ENCODE measurements around the gene RAD51B.

RAD51B gene

GRCh38 chr14:68539241-68539737 is 719.7 kb downstream of the RAD51B start:
- FAIRE-seq (no peak), DNase-seq (ENCODE audit: insufficient read length) (no peak)
- TF ChIP-seq TAF1 (IDR thresholded peaks at IDR 0.05; ENCODE audit: borderline replicate concordance, low read depth, low read length) (no peak), POLR2A (IDR thresholded peaks at IDR 0.05; ENCODE audit: low read depth, low read length) (no peak), POLR2AphosphoS5 (IDR thresholded peaks at IDR 0.05; ENCODE audit: low read depth, low read length) (no peak)

DNA sequence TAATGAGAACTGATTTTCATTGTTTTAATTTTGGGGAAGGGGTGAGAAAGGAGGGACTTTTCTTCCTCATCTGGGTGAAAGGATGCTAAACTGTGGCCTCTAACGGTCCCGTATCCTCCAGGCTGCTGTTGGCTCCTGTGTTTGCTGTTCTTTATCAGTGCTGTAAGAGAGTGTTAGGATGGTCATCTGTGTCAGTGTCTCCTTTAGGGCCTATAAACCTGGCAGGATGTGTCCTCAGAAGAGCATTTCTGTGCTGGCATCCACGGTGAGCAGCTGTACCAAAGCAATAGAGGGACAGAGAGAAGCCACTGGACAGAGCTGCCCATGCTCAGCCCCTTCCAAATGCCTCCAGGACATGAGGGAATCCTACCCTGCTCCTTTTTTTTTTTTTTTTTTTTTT is 720.2 kb downstream of the RAD51B start:
- FAIRE-seq (no peak), DNase-seq (ENCODE audit: insufficient read length) (no peak)
- TF ChIP-seq POLR2AphosphoS5 (IDR thresholded peaks at IDR 0.05; ENCODE audit: low read depth, low read length) (no peak), TAF1 (IDR thresholded peaks at IDR 0.05; ENCODE audit: borderline replicate concordance, low read depth, low read length) (no peak), POLR2A (IDR thresholded peaks at IDR 0.05; ENCODE audit: low read depth, low read length) (no peak)

DNA sequence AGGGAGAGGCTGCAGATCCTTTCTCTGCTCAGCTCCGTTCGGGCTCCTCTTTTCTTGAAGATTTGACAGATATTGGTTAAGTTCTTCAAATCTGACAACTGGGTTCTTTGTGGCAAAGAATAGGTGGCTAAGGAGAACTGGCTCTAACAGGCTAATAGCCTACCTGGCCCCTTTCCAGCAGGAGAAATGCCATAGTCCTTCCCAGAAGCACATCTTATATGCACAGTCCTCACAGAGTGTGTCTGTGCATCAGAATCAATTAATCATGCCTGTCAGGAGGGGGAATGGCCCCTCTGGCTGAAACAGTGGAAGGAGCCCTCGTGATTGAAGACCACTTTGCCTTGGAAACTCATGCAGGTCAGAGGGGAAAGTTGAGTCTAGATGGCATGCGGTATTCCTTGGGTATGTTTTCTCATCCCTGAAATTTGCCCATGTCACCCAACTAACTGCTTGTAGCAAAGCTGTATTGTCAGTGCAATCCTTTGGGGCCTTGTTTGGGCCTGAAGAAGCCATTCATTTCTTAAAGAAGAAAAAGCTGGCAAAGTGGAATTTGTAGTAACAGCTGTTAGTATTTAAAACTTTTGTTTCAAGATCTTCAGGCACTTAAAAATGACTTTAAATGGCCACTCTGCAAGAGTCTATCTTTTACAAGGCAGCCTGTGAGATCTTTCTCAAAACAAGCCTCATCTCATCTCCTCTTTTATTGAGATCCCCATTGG is 721.8 kb downstream of the RAD51B start:
- FAIRE-seq: no peak

GRCh38 chr14:68542346-68542745 is 722.8 kb downstream of the RAD51B start:
- DNase-seq (ENCODE audit: insufficient read length) (no peak), FAIRE-seq (no peak)
- TF ChIP-seq POLR2AphosphoS5 (IDR thresholded peaks at IDR 0.05; ENCODE audit: low read depth, low read length) (no peak), POLR2A (IDR thresholded peaks at IDR 0.05; ENCODE audit: low read depth, low read length) (no peak), TAF1 (IDR thresholded peaks at IDR 0.05; ENCODE audit: borderline replicate concordance, low read depth, low read length) (no peak)

More for the DNA sequence above, 721.8 kb downstream of the RAD51B start:
- TF ChIP-seq POLR2AphosphoS5 (IDR thresholded peaks at IDR 0.05; ENCODE audit: low read depth, low read length): no peak
- TF ChIP-seq TAF1 (IDR thresholded peaks at IDR 0.05; ENCODE audit: borderline replicate concordance, low read depth, low read length): no peak
- no peak for TF ChIP-seq POLR2A (IDR thresholded peaks at IDR 0.05; ENCODE audit: low read depth, low read length)
- no peak for DNase-seq (ENCODE audit: insufficient read length)

DNA sequence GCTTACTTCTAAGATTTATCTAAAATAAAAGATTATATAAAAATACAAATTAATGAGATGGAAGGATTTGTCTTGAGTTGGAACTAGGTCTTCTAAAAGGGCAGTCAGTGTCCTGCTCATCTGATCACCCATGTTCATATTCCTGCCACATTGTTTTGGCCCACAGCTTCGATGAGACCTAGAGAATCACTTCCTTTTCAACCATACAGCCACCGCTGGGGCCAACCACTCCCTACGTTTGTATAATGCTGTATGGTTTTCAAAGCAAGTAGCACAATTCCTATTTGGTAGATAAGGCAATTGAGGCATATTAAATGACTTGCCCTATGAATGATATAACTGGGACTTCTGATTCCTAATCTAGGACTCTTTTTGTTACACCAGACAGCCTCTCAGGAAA is 723.9 kb downstream of the RAD51B start:
- TF ChIP-seq POLR2AphosphoS5 (IDR thresholded peaks at IDR 0.05; ENCODE audit: low read depth, low read length): no peak
- TF ChIP-seq POLR2A (IDR thresholded peaks at IDR 0.05; ENCODE audit: low read depth, low read length): no peak
- TF ChIP-seq TAF1 (IDR thresholded peaks at IDR 0.05; ENCODE audit: borderline replicate concordance, low read depth, low read length): no peak
- DNase-seq (ENCODE audit: insufficient read length) (no peak), FAIRE-seq (no peak)

- FAIRE-seq (no peak), DNase-seq (ENCODE audit: insufficient read length) (no peak)
- TF ChIP-seq POLR2AphosphoS5 (IDR thresholded peaks at IDR 0.05; ENCODE audit: low read depth, low read length) (no peak), POLR2A (IDR thresholded peaks at IDR 0.05; ENCODE audit: low read depth, low read length) (no peak), TAF1 (IDR thresholded peaks at IDR 0.05; ENCODE audit: borderline replicate concordance, low read depth, low read length) (no peak)
Measured at GRCh38 chr14:68544081-68544892, 724.7 kb downstream of the RAD51B start.

DNA sequence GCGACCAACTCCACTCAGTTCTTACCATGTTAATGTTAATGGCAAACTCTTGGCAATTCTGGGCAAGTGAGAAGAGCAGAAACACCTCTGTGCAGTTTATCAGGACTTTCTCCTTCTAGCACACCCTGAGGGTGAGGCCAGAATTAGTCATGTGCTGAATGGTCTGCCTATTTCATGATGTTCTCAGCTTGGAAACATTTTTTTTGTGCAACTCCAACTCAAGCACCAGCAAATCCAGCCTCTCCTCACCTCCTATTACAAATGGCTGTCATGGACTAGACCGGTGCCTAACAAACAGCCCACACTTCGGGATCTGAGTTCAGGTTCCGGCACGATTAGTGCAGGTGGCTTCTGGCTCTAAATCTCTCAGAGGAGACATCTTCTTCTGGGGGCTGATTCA is 727.3 kb downstream of the RAD51B start:
- FAIRE-seq (no peak), DNase-seq (ENCODE audit: insufficient read length) (no peak)
- TF ChIP-seq POLR2AphosphoS5 (IDR thresholded peaks at IDR 0.05; ENCODE audit: low read depth, low read length) (no peak), TAF1 (IDR thresholded peaks at IDR 0.05; ENCODE audit: borderline replicate concordance, low read depth, low read length) (no peak), POLR2A (IDR thresholded peaks at IDR 0.05; ENCODE audit: low read depth, low read length) (no peak)

DNA sequence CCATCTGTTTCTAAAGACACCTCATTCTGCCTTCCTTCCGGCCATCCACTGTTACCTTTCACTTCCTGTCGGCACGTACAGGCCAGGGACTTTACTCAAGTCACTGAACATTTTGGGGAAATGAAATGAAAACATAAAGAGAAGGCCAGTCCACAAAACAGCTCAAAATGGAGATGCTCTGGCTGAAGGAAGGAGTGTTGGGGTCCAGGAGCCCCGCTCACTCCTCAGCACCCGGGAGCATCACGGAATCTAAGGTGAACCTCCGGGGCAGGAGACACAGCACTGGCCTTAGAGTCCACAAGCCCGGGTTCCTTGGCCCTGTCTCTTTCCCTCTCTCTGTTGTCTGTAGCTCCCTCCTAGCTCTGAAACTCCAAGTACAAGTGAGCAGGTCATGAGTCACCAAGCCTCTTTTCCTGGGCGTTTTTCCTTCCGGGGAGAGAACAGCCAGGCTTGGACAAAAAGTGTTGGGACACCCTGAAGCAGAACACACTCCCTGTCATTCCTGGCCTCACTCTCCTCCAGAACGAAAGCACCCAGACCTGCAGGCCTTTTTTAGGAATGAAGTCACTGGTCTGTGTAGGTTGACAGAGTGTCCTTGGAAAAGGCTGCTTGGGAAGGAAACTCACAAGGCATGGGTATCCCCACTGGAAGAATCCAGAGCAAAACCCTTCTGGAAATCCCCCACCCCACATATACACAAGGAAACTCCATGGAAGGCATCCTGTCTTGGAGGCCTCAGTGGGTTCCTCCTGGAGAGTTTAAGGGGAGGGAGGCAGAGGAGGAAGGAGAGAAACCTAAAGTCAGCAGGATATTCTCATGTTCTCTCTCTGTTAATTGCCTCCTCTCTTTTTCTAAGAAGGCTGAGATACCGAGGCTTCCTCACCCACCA is 728.0 kb downstream of the RAD51B start:
- FAIRE-seq (no peak), DNase-seq (ENCODE audit: insufficient read length) (no peak)
- no peak for TF ChIP-seq TAF1 (IDR thresholded peaks at IDR 0.05; ENCODE audit: borderline replicate concordance, low read depth, low read length)

DNA sequence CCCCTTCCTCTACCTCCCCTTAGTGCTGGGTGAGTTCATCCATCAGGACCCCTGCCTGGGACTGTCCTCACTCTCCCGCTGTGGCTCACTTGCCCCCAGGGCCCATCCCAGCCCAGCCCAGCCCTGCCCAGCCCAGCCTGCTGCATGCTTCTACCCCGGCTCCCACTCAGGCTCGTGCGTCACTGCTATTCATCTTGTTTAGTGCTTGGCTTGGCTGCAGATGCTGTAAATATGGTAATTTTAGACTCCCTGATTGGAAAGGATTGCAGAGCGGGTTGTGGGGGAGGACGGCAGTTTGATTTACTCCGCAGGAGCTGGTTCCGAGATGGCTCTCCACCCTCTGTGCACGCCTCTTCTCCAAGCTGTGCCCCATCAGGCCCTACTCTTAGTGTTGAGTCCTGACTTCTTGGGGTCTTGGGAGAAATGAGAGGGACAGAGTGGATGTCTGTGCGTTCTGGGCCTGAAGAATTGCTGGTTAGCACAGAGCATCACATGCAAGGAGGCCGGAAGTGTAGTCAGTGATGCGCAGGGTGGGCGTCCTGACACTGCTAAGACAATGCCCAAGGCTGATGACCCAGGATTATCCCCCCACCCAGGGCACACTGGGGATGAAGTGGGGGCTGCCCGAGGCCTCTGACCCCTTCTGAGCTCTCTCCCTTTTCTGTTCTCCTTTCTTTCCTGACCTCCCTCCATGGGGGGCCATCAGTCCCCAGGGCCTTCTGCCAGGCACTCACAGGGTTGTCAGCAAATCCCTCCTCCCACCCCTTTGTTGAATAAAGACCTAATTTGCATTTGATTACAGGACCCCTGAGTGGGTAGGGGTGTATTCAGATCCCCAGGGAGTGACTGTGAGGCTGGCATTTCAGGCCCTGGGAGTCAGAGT is 728.9 kb downstream of the RAD51B start:
- no peak for FAIRE-seq
- TF ChIP-seq POLR2A (IDR thresholded peaks at IDR 0.05; ENCODE audit: low read depth, low read length) (no peak), POLR2AphosphoS5 (IDR thresholded peaks at IDR 0.05; ENCODE audit: low read depth, low read length) (no peak), TAF1 (IDR thresholded peaks at IDR 0.05; ENCODE audit: borderline replicate concordance, low read depth, low read length) (no peak)
- no peak for DNase-seq (ENCODE audit: insufficient read length)

DNA sequence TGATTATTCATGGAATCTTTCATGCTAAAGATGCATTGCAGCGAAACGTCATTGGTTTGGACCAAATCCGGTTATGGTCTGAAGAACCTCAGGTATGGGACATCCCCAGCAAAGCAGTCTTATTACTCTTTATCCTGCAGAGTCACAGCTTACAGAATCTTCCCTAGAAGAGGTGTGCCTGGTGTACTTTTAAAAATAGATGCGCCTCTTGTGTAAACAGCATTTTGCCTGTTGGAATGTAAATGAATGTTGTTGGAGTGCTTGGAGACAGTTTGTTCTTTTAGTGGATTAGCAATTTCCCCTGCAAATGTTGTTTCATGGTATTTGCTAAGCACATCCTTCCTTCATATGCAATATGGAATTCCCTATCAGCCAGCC is 730.7 kb downstream of the RAD51B start:
- FAIRE-seq (no peak), DNase-seq (ENCODE audit: insufficient read length) (no peak)
- TF ChIP-seq TAF1 (IDR thresholded peaks at IDR 0.05; ENCODE audit: borderline replicate concordance, low read depth, low read length): no peak
- no peak for TF ChIP-seq POLR2A (IDR thresholded peaks at IDR 0.05; ENCODE audit: low read depth, low read length)
- TF ChIP-seq POLR2AphosphoS5 (IDR thresholded peaks at IDR 0.05; ENCODE audit: low read depth, low read length): no peak

Data from GM12892 (cell line).